HepG2 (cell line): ENCODE results near the gene BMF. TPM values are rescaled to one million over a fixed set of nuclear protein-coding genes. Genes with fewer than 3 reads are reported as not detected.

Source experiments
- FOSL2 ChIP-seq: sonication (generic); formaldehyde crosslinking; IDR thresholded peaks from 2 replicates; pipeline ENCODE4 v1.4.0; 2020; ENCODE audit warnings: missing genetic modification reagents
- PHF20 ChIP-seq: sonication (generic); formaldehyde crosslinking; IDR thresholded peaks from 2 replicates; pipeline ENCODE4 v1.5.0; 2020; ENCODE audit warnings: mild to moderate bottlenecking, missing genetic modification reagents
- PPARG ChIP-seq: conservative IDR thresholded peaks from 2 replicates; pipeline ENCODE4 v1.6.1; 2016; ENCODE audit warnings: missing biosample characterization, missing genetic modification reagents
- RCOR2 ChIP-seq: IDR thresholded peaks from 2 replicates; pipeline ENCODE4 v1.6.1; 2016; ENCODE audit warnings: missing biosample characterization, missing genetic modification reagents
- SCMH1 ChIP-seq: sonication (generic); formaldehyde crosslinking; IDR thresholded peaks from 2 replicates; pipeline ENCODE4 v1.9.0; 2021; ENCODE audit warnings: missing genetic modification reagents, mild to moderate bottlenecking, borderline replicate concordance
- SETDB1 ChIP-seq: sonication (generic); formaldehyde crosslinking; IDR thresholded peaks from 2 replicates; pipeline ENCODE4 v1.5.1; 2020; ENCODE audit warnings: missing genetic modification reagents, mild to moderate bottlenecking, borderline replicate concordance
- SKI ChIP-seq: fragments of 450-650 bp; IDR thresholded peaks from one replicate; pipeline ENCODE4 v1.6.1; 2018; ENCODE audit warnings: mild to moderate bottlenecking; ENCODE audit not compliant: partially characterized antibody
- TBX3 ChIP-seq: fragments of 450-650 bp; IDR thresholded peaks from 2 replicates; pipeline ENCODE4 v1.6.1; 2017; ENCODE audit warnings: antibody characterized with exemption, mild to moderate bottlenecking, inconsistent platforms, borderline replicate concordance
- ZFP82 ChIP-seq: sonication (generic); formaldehyde crosslinking; IDR thresholded peaks from 2 replicates; pipeline ENCODE4 v1.5.1; 2020; ENCODE audit warnings: mild to moderate bottlenecking, missing genetic modification reagents, borderline replicate concordance
- ZNF101 ChIP-seq: sonication (generic); formaldehyde crosslinking; IDR thresholded peaks from 2 replicates; pipeline ENCODE4 v1.4.0; 2020; ENCODE audit warnings: mild to moderate bottlenecking, low read depth, missing genetic modification reagents, borderline replicate concordance
- ZNF317 ChIP-seq: sonication (generic); formaldehyde crosslinking; IDR thresholded peaks from 2 replicates; pipeline ENCODE4 v1.5.0; 2020; ENCODE audit warnings: mild to moderate bottlenecking, missing genetic modification reagents
- ZNF441 ChIP-seq: sonication (generic); formaldehyde crosslinking; IDR thresholded peaks from 2 replicates; pipeline ENCODE4 v1.7.0; 2021; ENCODE audit warnings: missing genetic modification reagents, borderline replicate concordance
- ZNF614 ChIP-seq: IDR thresholded peaks from 2 replicates; pipeline ENCODE4 v1.6.1; 2018; ENCODE audit warnings: missing biosample characterization, missing genetic modification reagents, inconsistent platforms, borderline replicate concordance
- ZNF772 ChIP-seq: sonication (generic); formaldehyde crosslinking; IDR thresholded peaks from 2 replicates; pipeline ENCODE4 v1.5.0; 2020; ENCODE audit warnings: mild to moderate bottlenecking, missing genetic modification reagents
- ZNF816 ChIP-seq: sonication (generic); formaldehyde crosslinking; IDR thresholded peaks from 2 replicates; pipeline ENCODE4 v1.8.0; 2022; ENCODE audit warnings: missing genetic modification reagents, mild to moderate bottlenecking, borderline replicate concordance
- ZNF841 ChIP-seq: sonication (generic); formaldehyde crosslinking; IDR thresholded peaks from 2 replicates; pipeline ENCODE4 v1.8.1; 2023; ENCODE audit warnings: missing genetic modification reagents, borderline replicate concordance
- polyA plus RNA-seq, 8 experiments: library from polyadenylated mRNA; depleted of rRNA in 3 of 8; stranded (reverse) in 7 of 8; unstranded in 1 of 8; fragments of >200 nt; fragmentation: Illumina TruSeq in 4 of 8; extraction: Trizol in 4 of 8; gene quantifications; 2 replicates each; pipeline versions ENCODE4 v1.2.1 to v1.2.3, GENCODE V29; 2011 to 2016; ENCODE audit warnings: low read depth in 4 of 8, missing spikeins in 1 of 8, mixed read lengths in 1 of 8; ENCODE audit not compliant: insufficient read depth in 1 of 8
- total RNA-seq, 5 experiments: library from RNA; depleted of rRNA; stranded (reverse); fragments of >200 nt; fragmentation: Illumina TruSeq; extraction: Trizol; gene quantifications; 2 replicates each; pipeline ENCODE4 v1.2.3, GENCODE V29; 2016; ENCODE audit warnings: low read depth in 1 of 5
- TF ChIP-seq, protein P1 (sequence below): sonication (generic); formaldehyde crosslinking; IDR thresholded peaks from 2 replicates; pipeline ENCODE4 v1.5.0; 2020; ENCODE audit warnings: missing genetic modification reagents, mild to moderate bottlenecking, borderline replicate concordance
- TF ChIP-seq, protein P2 (sequence below): sonication (generic); formaldehyde crosslinking; IDR thresholded peaks from 2 replicates; pipeline ENCODE4 v1.4.0; 2020; ENCODE audit warnings: missing genetic modification reagents, borderline replicate concordance
- TF ChIP-seq, protein P3 (sequence below): sonication (generic); formaldehyde crosslinking; IDR thresholded peaks from 2 replicates; pipeline ENCODE4 v1.4.0; 2020; ENCODE audit warnings: missing genetic modification reagents
- TF ChIP-seq, protein P4 (sequence below): sonication (generic); formaldehyde crosslinking; IDR thresholded peaks from 2 replicates; pipeline ENCODE4 v1.5.0; 2020; ENCODE audit warnings: missing genetic modification reagents
- TF ChIP-seq, protein P5 (sequence below), 2 experiments: sonication (generic) in 1 of 2; formaldehyde crosslinking in 1 of 2; IDR thresholded peaks; 2 replicates each; pipeline versions ENCODE4 v1.4.0 to v1.6.1; 2018 to 2020; ENCODE audit warnings: missing genetic modification reagents in 2 of 2, borderline replicate concordance in 1 of 2, low read depth in 1 of 2, mild to moderate bottlenecking in 1 of 2, missing biosample characterization in 1 of 2

Gene BMF
- total and polyA plus RNA-seq, 2 of the 13 experiments (the other 11 are each of a cell fraction or from before 2014, with no cell fraction given), result 8.7 to 15.9 TPM

DNA sequence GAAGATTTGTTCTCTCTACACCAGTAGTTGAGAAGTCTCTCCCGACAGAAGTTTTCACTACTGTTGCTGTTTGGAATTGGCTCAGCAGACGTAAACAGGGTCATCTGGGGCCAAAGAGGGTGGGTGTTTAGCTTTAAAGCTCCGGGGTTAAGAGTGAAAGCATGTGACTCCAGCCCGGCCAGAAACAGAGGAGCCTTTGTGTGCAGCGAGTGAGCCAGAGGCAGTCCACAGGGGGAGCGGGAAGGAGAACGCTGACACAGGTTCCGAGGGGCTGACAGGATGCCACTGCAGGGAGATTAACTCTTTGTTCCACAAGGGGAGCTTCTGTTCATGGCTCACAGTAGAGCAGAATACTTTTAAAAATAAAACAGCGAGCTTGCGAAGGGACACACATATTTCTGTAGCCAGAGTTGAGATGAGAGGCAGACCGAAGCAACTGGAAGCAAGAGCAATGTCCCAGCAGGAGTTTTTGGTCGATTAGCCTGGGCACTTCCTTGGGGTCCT lies 26.9 kb downstream of the BMF start (continued):
- TF ChIP-seq, protein P1, sequence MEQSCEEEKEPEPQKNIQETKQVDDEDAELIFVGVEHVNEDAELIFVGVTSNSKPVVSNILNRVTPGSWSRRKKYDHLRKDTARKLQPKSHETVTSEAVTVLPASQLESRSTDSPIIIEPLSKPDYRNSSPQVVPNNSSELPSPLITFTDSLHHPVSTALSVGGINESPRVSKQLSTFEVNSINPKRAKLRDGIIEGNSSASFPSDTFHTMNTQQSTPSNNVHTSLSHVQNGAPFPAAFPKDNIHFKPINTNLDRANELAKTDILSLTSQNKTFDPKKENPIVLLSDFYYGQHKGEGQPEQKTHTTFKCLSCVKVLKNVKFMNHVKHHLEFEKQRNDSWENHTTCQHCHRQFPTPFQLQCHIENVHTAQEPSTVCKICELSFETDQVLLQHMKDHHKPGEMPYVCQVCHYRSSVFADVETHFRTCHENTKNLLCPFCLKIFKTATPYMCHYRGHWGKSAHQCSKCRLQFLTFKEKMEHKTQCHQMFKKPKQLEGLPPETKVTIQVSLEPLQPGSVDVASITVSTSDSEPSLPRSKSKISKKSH (CRISPR knock-in tag), result no peak
- TF ChIP-seq TBX3 (no peak; the same call in 1 of the 2 replicates), ZFP82 (CRISPR knock-in tag) (no peak), ZNF441 (no peak), ZNF317 (CRISPR knock-in tag) (peak; percentile 57), SETDB1 (CRISPR knock-in tag) (no peak), ZNF772 (peak; percentile 63), RCOR2 (peak; percentile 24; the same call in 1 of the 2 replicates), PPARG (CRISPR knock-in tag) (peak; percentile 53; the same call in 1 of the 2 replicates), ZNF614 (CRISPR knock-in tag) (no peak; the same call in 1 of the 2 replicates), SKI (peak; percentile 93), SCMH1 (no peak), PHF20 (CRISPR knock-in tag) (no peak), ZNF101 (CRISPR knock-in tag) (no peak), ZNF816 (CRISPR knock-in tag) (no peak), ZNF841 (CRISPR knock-in tag) (no peak), FOSL2 (CRISPR knock-in tag) (peak; percentile 77)
- TF ChIP-seq, protein P2, sequence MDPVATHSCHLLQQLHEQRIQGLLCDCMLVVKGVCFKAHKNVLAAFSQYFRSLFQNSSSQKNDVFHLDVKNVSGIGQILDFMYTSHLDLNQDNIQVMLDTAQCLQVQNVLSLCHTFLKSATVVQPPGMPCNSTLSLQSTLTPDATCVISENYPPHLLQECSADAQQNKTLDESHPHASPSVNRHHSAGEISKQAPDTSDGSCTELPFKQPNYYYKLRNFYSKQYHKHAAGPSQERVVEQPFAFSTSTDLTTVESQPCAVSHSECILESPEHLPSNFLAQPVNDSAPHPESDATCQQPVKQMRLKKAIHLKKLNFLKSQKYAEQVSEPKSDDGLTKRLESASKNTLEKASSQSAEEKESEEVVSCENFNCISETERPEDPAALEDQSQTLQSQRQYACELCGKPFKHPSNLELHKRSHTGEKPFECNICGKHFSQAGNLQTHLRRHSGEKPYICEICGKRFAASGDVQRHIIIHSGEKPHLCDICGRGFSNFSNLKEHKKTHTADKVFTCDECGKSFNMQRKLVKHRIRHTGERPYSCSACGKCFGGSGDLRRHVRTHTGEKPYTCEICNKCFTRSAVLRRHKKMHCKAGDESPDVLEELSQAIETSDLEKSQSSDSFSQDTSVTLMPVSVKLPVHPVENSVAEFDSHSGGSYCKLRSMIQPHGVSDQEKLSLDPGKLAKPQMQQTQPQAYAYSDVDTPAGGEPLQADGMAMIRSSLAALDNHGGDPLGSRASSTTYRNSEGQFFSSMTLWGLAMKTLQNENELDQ (CRISPR knock-in tag), result no peak
- TF ChIP-seq, protein P3, sequence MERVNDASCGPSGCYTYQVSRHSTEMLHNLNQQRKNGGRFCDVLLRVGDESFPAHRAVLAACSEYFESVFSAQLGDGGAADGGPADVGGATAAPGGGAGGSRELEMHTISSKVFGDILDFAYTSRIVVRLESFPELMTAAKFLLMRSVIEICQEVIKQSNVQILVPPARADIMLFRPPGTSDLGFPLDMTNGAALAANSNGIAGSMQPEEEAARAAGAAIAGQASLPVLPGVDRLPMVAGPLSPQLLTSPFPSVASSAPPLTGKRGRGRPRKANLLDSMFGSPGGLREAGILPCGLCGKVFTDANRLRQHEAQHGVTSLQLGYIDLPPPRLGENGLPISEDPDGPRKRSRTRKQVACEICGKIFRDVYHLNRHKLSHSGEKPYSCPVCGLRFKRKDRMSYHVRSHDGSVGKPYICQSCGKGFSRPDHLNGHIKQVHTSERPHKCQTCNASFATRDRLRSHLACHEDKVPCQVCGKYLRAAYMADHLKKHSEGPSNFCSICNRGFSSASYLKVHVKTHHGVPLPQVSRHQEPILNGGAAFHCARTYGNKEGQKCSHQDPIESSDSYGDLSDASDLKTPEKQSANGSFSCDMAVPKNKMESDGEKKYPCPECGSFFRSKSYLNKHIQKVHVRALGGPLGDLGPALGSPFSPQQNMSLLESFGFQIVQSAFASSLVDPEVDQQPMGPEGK (CRISPR knock-in tag), result peak; percentile 77
- TF ChIP-seq, protein P4, sequence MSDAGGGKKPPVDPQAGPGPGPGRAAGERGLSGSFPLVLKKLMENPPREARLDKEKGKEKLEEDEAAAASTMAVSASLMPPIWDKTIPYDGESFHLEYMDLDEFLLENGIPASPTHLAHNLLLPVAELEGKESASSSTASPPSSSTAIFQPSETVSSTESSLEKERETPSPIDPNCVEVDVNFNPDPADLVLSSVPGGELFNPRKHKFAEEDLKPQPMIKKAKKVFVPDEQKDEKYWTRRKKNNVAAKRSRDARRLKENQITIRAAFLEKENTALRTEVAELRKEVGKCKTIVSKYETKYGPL (CRISPR knock-in tag), result 0 out of 2 replicates have a peak, but pooled peaks have one; percentile 26
- TF ChIP-seq, protein P5, sequence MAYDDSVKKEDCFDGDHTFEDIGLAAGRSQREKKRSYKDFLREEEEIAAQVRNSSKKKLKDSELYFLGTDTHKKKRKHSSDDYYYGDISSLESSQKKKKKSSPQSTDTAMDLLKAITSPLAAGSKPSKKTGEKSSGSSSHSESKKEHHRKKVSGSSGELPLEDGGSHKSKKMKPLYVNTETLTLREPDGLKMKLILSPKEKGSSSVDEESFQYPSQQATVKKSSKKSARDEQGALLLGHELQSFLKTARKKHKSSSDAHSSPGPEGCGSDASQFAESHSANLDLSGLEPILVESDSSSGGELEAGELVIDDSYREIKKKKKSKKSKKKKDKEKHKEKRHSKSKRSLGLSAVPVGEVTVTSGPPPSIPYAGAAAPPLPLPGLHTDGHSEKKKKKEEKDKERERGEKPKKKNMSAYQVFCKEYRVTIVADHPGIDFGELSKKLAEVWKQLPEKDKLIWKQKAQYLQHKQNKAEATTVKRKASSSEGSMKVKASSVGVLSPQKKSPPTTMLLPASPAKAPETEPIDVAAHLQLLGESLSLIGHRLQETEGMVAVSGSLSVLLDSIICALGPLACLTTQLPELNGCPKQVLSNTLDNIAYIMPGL (CRISPR knock-in tag; IDR thresholded peaks at IDR 0.05; ENCODE audit: borderline replicate concordance in 1 of 2, low read depth in 1 of 2), result peak; percentile 55 to 62; a peak in 2 of 4 replicates
